GM21576 (cell line): Measurements from ENCODE around the gene ZFP1.
"Not testable (repeated sequence)": the region's sequence is repeated elsewhere in the genome, so short reads cannot be mapped to it uniquely, and the experiment has no call there.

ENCODE experiments used
- ATAC-seq: cut with Tn5 transposase; IDR thresholded peaks from one replicate; pipeline ENCODE4 v1.9.1; 2021; ENCODE audit warnings: mild to moderate bottlenecking, moderate library complexity; ENCODE audit not compliant: unreplicated experiment

The ZFP1 gene

GRCh38 chr16:75203096-75203495 is 54.8 kb downstream of the ZFP1 start:
- ATAC-seq: no peak

GRCh38 chr16:75203667-75204409 is 55.5 kb downstream of the ZFP1 start:
- ATAC-seq: no peak

- ATAC-seq: no peak
Observed at GRCh38 chr16:75204410-75204758, 56.1 kb downstream of the ZFP1 start.

- ATAC-seq: not testable (repeated sequence)
Observed at GRCh38 chr16:75204905-75205304, 56.6 kb downstream of the ZFP1 start.

- not testable (repeated sequence) for ATAC-seq
Observed at GRCh38 chr16:75205438-75205837, 57.1 kb downstream of the ZFP1 start.

- ATAC-seq: not testable (repeated sequence)
Observed at GRCh38 chr16:75205961-75206748, 57.8 kb downstream of the ZFP1 start.

- ATAC-seq: no peak
Observed at GRCh38 chr16:75206749-75207451, 58.6 kb downstream of the ZFP1 start, which contains the start of gene CTRB2. CTRB2 (minus strand) TSS chr16:75207161; CDS start chr16:75207141, 20 bp downstream.

- no peak for ATAC-seq
Observed at GRCh38 chr16:75207831-75208230, 59.5 kb downstream of the ZFP1 start.

GRCh38 chr16:75208242-75208825 is 60.0 kb downstream of the ZFP1 start:
- no peak for ATAC-seq

GRCh38 chr16:75208861-75209505 is 60.7 kb downstream of the ZFP1 start:
- no peak for ATAC-seq

GRCh38 chr16:75209514-75209913 is 61.2 kb downstream of the ZFP1 start:
- not testable (repeated sequence) for ATAC-seq

- no peak for ATAC-seq
Observed at GRCh38 chr16:75209944-75210343, 61.6 kb downstream of the ZFP1 start.

GRCh38 chr16:75211286-75211685 is 63.0 kb downstream of the ZFP1 start:
- ATAC-seq: not testable (repeated sequence)

- ATAC-seq: no peak
Observed at GRCh38 chr16:75216127-75216526, 67.8 kb downstream of the ZFP1 start.

- ATAC-seq: no peak
Observed at GRCh38 chr16:75216576-75216975, 68.3 kb downstream of the ZFP1 start.

- no peak for ATAC-seq
Observed at GRCh38 chr16:75217389-75217851, 69.1 kb downstream of the ZFP1 start.

- ATAC-seq: peak; percentile 62
Observed at GRCh38 chr16:75218256-75219076, 70.1 kb downstream of the ZFP1 start, which contains the start of gene CTRB1. CTRB1 (plus strand) TSS chr16:75218988; CDS start chr16:75219008, 20 bp downstream.

GRCh38 chr16:75219088-75219487 is 70.8 kb downstream of the ZFP1 start:
- ATAC-seq: no peak

- ATAC-seq: peak; percentile 54
Observed at GRCh38 chr16:75219838-75220237, 71.5 kb downstream of the ZFP1 start.
